Smooth muscle cell (in vitro differentiated cells): Measurements from ENCODE around the gene AFTPH. TPM values are rescaled to one million over a fixed set of nuclear protein-coding genes. Genes with fewer than 3 reads are reported as not detected.

Experiments
- DNase-seq: peaks from one replicate; lab custom pipeline; 2025; ENCODE audit not compliant: unreplicated experiment; lab: John Stamatoyannopoulos, UW
- H2AFZ ChIP-seq: fragments of 200-600 bp; sonication (generic); 2 replicates; pipeline ENCODE4 v1.6.0; 2016; ENCODE audit warnings: antibody characterized with exemption, low read depth, mild to moderate bottlenecking
- H3F3A ChIP-seq: fragments of 200-600 bp; sonication (generic); 2 replicates; pipeline ENCODE4 v1.6.0; 2017; ENCODE audit warnings: antibody characterized with exemption, low read depth
- H3K27ac ChIP-seq: fragments of 200-600 bp; sonication (generic); 2 replicates; pipeline ENCODE4 v1.5.1; 2016; ENCODE audit warnings: low read depth, mild to moderate bottlenecking
- H3K27me3 ChIP-seq: fragments of 200-600 bp; sonication (generic); 2 replicates; pipeline ENCODE4 v1.6.1; 2016; ENCODE audit warnings: low read depth, mild to moderate bottlenecking
- H3K36me3 ChIP-seq: fragments of 200-600 bp; sonication (generic); 2 replicates; pipeline ENCODE4 v1.5.1; 2016; ENCODE audit warnings: low read depth
- H3K4me1 ChIP-seq: fragments of 200-600 bp; sonication (generic); 2 replicates; pipeline ENCODE4 v1.5.1; 2016; ENCODE audit warnings: low read depth
- H3K4me2 ChIP-seq: fragments of 200-600 bp; sonication (generic); 2 replicates; pipeline ENCODE4 v1.6.0; 2016; ENCODE audit warnings: mild to moderate bottlenecking
- H3K4me3 ChIP-seq: fragments of 200-600 bp; sonication (generic); 2 replicates; pipeline ENCODE4 v1.5.1; 2016; ENCODE audit warnings: mild to moderate bottlenecking
- H3K79me2 ChIP-seq: fragments of 200-600 bp; sonication (generic); 2 replicates; pipeline ENCODE4 v1.6.0; 2016; ENCODE audit warnings: low read depth, mild to moderate bottlenecking
- H3K9ac ChIP-seq: fragments of 200-600 bp; sonication (generic); 2 replicates; pipeline ENCODE4 v1.6.0; 2016; ENCODE audit warnings: low read depth
- H3K9me3 ChIP-seq: fragments of 200-600 bp; sonication (generic); replicated peaks from 2 replicates; pipeline ENCODE4 v1.5.1; 2016; ENCODE audit warnings: low read depth
- H4K20me1 ChIP-seq: fragments of 200-600 bp; sonication (generic); 2 replicates; pipeline ENCODE4 v1.6.0; 2016; ENCODE audit warnings: low read depth
- WGBS: methylation state at CpG from one replicate; pipeline ENCODE4 v1.1.7; 2016; ENCODE audit warnings: low lambda C conversion rate; 5-methylcytosine and 5-hydroxymethylcytosine counted together
- polyA plus RNA-seq: library from polyadenylated mRNA; unstranded; fragments of >200 nt; fragmentation: Nextera tagmentation; extraction: Ambion mirVana; gene quantifications from 2 replicates; pipeline ENCODE4 v1.2.1, GENCODE V29; 2016
- total RNA-seq: library from RNA; depleted of rRNA; stranded (reverse); fragments of >200 nt; gene quantifications from 2 replicates; pipeline ENCODE4 v1.2.3, GENCODE V29; 2014
- TF ChIP-seq, protein P1 (sequence below): fragments of 200-600 bp; sonication (generic); IDR thresholded peaks from 2 replicates; pipeline ENCODE4 v1.5.1; 2017; ENCODE audit warnings: borderline replicate concordance, mild to moderate bottlenecking, antibody characterized with exemption; ENCODE audit not compliant: insufficient read depth, poor library complexity, severe bottlenecking

Gene AFTPH
- total and polyA plus RNA-seq, 2 experiments from 2014 or later: 5.5 to 26.3 TPM

DNA sequence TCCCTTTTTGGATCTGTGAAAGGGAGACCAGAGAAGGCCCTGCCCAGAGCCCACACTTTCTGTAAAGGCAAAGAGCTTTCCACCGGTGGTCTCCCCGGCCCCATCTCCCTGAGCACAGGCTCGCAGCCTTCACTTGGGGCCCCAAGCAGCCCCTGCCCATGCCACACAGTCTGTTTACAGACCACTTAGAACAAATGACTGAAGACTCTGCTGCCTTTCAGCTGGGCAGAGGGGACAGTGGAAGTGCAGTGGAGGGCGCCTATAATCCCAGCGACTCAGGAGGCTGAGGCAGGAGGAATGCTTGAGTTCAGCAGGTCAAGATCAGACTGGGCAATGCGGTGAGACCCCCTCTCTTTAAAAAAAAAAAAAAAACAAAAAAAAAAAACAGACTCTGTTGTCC is 100.7 kb downstream of the AFTPH start:
- Histone ChIP-seq H3F3A (no peaks in the 10 kb centered on the region), H3K27ac (no peak overlapping the region), H3K9me3 (no peaks in the 10 kb centered on the region), H4K20me1 (peaks cover 5% of the 10 kb centered on the region), H3K27me3 (no peaks in the 10 kb centered on the region), H3K4me2 (no peak overlapping the region), H3K9ac (no peak overlapping the region), H2AFZ (no peak overlapping the region), H3K36me3 (no peaks in the 10 kb centered on the region), H3K79me2 (no peaks in the 10 kb centered on the region), H3K4me1 (peaks cover 25% of the 10 kb centered on the region), H3K4me3 (no peak overlapping the region)
- no peak for DNase-seq
- TF ChIP-seq, protein P1, sequence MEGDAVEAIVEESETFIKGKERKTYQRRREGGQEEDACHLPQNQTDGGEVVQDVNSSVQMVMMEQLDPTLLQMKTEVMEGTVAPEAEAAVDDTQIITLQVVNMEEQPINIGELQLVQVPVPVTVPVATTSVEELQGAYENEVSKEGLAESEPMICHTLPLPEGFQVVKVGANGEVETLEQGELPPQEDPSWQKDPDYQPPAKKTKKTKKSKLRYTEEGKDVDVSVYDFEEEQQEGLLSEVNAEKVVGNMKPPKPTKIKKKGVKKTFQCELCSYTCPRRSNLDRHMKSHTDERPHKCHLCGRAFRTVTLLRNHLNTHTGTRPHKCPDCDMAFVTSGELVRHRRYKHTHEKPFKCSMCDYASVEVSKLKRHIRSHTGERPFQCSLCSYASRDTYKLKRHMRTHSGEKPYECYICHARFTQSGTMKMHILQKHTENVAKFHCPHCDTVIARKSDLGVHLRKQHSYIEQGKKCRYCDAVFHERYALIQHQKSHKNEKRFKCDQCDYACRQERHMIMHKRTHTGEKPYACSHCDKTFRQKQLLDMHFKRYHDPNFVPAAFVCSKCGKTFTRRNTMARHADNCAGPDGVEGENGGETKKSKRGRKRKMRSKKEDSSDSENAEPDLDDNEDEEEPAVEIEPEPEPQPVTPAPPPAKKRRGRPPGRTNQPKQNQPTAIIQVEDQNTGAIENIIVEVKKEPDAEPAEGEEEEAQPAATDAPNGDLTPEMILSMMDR: no peak
- 87% methylated on average over 6 of the region's 6 CpGs for WGBS

DNA sequence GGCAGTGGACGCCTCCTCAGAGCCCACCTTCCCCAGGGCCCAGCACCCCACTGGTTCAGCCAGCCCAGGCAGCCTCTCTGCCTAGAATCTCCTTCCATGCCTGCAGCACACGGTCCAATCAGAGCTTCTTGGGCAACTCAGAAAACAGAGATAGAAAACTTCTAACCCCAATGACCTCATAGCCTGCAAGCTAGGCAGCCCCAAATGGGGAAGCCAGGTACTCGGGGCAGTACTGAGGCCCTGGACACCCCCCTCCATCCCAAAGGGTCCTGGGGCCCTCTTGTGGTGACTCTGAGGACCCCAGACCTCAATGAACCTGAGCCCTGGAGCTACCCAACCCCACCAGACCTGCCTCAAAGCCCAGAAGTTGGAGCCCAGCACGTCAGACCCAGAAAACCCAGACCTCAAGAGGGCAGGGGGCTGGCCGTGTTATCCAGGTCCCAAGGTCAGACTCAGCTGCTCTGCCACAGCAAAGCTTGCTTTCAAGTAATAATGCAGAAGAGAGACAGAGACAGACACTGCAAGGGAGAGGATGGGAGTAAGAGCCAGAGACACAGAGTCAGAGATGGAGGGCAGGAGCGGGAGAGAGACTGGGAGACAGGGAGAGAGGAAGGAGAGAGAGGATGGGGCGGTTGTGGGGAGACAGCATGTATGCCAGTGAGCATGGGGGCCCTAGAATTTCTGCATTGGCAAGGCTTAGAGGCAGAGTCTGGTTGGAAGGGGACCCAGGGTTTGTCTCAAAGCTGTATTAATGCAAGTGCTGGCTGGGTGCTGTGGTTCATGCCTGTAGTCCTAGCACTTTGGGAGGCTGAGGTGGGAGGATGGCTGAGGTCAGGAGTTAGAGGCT is 101.4 kb downstream of the AFTPH start:
- no peaks in the 10 kb centered on the region for H3K9me3 ChIP-seq
- peaks cover 25% of the 10 kb centered on the region for H3K4me1 ChIP-seq
- TF ChIP-seq, protein P1: no peak
- no peaks in the 10 kb centered on the region for H3K36me3 ChIP-seq
- H3K27ac ChIP-seq: no peak overlapping the region
- H3K4me2 ChIP-seq: no peak overlapping the region
- no peaks in the 10 kb centered on the region for H3K79me2 ChIP-seq
- no peaks in the 10 kb centered on the region for H3K27me3 ChIP-seq
- peaks cover 2% of the 10 kb centered on the region for H3F3A ChIP-seq
- H3K9ac ChIP-seq: no peak overlapping the region
- H2AFZ ChIP-seq: no peak overlapping the region
- 89% methylated on average over 7 of the region's 7 CpGs for WGBS
- no peak for DNase-seq
- H4K20me1 ChIP-seq: peaks cover 5% of the 10 kb centered on the region
- no peak overlapping the region for H3K4me3 ChIP-seq

- Histone ChIP-seq H3K4me1 (peaks cover 25% of the 10 kb centered on the region), H3K4me2 (no peak overlapping the region), H3K27me3 (no peaks in the 10 kb centered on the region), H3F3A (peaks cover 4% of the 10 kb centered on the region), H3K79me2 (no peaks in the 10 kb centered on the region), H3K27ac (no peak overlapping the region), H3K4me3 (no peak overlapping the region), H4K20me1 (peaks cover 5% of the 10 kb centered on the region), H3K9me3 (no peaks in the 10 kb centered on the region), H2AFZ (no peak overlapping the region), H3K9ac (no peak overlapping the region), H3K36me3 (no peaks in the 10 kb centered on the region)
- TF ChIP-seq, protein P1: no peak
- no peak for DNase-seq
- WGBS: 89% methylated on average over 10 of the region's 10 CpGs
Measured at GRCh38 chr2:64626146-64626809, 102.2 kb downstream of the AFTPH start.
